GM21737 (cell line): Measurements from ENCODE around the gene LDHAL6A.

Experiments
- ATAC-seq: cut with Tn5 transposase; IDR thresholded peaks from one replicate; pipeline ENCODE4 v1.9.1; 2021; ENCODE audit warnings: mild to moderate bottlenecking, moderate library complexity; ENCODE audit not compliant: unreplicated experiment

LDHAL6A gene

GRCh38 chr11:18490319-18490718, 34.7 kb downstream of the LDHAL6A start:
- no peak for ATAC-seq

- no peak for ATAC-seq
Observed at GRCh38 chr11:18490736-18491485, 35.3 kb downstream of the LDHAL6A start.

GRCh38 chr11:18491924-18492323, 36.3 kb downstream of the LDHAL6A start:
- ATAC-seq, result no peak

- ATAC-seq, result no peak
Observed at GRCh38 chr11:18492888-18493287, 37.2 kb downstream of the LDHAL6A start.

- ATAC-seq, result no peak
Observed at GRCh38 chr11:18493310-18493709, 37.7 kb downstream of the LDHAL6A start.

- no peak for ATAC-seq
Observed at GRCh38 chr11:18495271-18495670, 39.6 kb downstream of the LDHAL6A start.

- ATAC-seq, result no peak
Observed at GRCh38 chr11:18495703-18496102, 40.0 kb downstream of the LDHAL6A start.

- ATAC-seq, result no peak
Observed at GRCh38 chr11:18498039-18498438, 42.4 kb downstream of the LDHAL6A start.

- ATAC-seq, result no peak
Observed at GRCh38 chr11:18501629-18502028, 46.0 kb downstream of the LDHAL6A start.

- ATAC-seq, result no peak
Observed at GRCh38 chr11:18502352-18502751, 46.7 kb downstream of the LDHAL6A start.

- ATAC-seq, result no peak
Observed at GRCh38 chr11:18521122-18521521, 65.5 kb downstream of the LDHAL6A start.

GRCh38 chr11:18522388-18522787, 66.7 kb downstream of the LDHAL6A start:
- ATAC-seq, result no peak

GRCh38 chr11:18523084-18523483, 67.4 kb downstream of the LDHAL6A start:
- ATAC-seq, result no peak

GRCh38 chr11:18524248-18524647, 68.6 kb downstream of the LDHAL6A start:
- ATAC-seq, result no peak

GRCh38 chr11:18526130-18526520, 70.5 kb downstream of the LDHAL6A start:
- no peak for ATAC-seq

- ATAC-seq, result peak; percentile 92
Observed at GRCh38 chr11:18526521-18527296, 71.1 kb downstream of the LDHAL6A start, which contains the start of gene TSG101. Gene TSG101, minus strand, starts transcription at chr11:18526942. Its CDS starts 126 bp downstream, at chr11:18526816.

- ATAC-seq, result no peak
Observed at GRCh38 chr11:18527512-18527911, 71.9 kb downstream of the LDHAL6A start.
